Measurements from ENCODE around the gene SELENOP. TPM values are rescaled to one million over a fixed set of nuclear protein-coding genes. Genes with fewer than 3 reads are reported as not detected.

SELENOP gene
- total RNA-seq, 1 donor from 2014 or later: 884 TPM

DNA sequence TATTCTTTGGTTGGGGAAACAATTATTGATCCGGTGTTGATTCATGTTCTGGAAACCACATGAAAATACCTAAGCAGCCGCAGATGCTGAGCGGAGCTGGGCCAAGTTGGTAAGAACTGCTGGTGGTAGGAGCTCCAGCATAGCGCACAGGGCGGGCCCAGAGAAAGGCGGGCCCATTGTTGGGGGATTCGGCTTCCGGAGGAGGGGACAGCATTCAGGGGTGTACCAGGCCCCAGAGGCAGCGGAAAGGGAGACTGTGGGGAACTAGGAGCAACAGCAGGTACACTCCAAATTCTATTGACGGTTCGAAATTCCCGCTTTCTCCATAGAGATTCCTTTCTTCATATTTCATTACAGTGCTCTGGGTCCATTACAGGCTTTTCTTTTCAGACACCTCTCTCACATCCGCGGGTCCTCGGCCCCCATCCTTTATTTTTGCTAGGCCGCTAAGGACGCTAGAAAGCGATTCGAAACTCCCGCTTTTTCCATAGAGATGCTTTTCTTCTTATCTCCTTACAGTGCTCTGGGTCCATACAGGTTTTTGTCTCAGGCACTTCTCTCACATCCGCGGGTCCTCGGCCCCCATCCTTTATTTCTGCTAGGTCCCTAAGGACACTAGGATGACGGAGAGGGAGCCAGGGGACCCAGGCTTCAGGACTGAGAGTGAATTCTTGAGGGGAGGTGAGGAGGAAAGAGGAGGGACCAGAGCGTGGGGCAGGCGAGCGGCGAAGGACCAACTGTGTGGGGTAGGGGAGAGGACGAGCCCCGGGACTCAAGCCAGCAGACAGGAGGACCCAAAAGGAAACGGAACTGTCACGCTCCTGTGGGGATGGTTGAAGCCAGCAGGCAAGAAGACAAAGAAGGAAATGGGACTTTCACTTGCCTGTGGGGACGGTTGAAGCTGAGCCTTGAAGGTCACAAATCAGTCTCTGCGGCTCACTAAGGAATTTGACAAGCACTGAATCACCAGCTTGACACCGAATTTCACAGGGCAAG, 54.8 kb downstream of the SELENOP start, which contains the start of gene CCDC152:
Gene CCDC152 (plus strand): TSS at position 213 of the 996 bp plus-strand sequence. CDS start 2,304 bp downstream, outside the sequence.
- DNase-seq (no peak), ATAC-seq (peak; percentile 59)
- peak within 1 kb of the TSS; percentile 39 for H3K4me3 ChIP-seq
- H3K27ac ChIP-seq: no peak within 1 kb of the TSS
- H3K27me3 ChIP-seq: no peaks in the 10 kb centered on the region
- intact Hi-C loops (cut with DNase I): no loop called here
- TF ChIP-seq, protein P1, sequence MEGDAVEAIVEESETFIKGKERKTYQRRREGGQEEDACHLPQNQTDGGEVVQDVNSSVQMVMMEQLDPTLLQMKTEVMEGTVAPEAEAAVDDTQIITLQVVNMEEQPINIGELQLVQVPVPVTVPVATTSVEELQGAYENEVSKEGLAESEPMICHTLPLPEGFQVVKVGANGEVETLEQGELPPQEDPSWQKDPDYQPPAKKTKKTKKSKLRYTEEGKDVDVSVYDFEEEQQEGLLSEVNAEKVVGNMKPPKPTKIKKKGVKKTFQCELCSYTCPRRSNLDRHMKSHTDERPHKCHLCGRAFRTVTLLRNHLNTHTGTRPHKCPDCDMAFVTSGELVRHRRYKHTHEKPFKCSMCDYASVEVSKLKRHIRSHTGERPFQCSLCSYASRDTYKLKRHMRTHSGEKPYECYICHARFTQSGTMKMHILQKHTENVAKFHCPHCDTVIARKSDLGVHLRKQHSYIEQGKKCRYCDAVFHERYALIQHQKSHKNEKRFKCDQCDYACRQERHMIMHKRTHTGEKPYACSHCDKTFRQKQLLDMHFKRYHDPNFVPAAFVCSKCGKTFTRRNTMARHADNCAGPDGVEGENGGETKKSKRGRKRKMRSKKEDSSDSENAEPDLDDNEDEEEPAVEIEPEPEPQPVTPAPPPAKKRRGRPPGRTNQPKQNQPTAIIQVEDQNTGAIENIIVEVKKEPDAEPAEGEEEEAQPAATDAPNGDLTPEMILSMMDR (IDR thresholded peaks at IDR 0.05): no peak
- no peaks in the 10 kb centered on the region for H3K4me1 ChIP-seq
- no peaks in the 10 kb centered on the region for H3K36me3 ChIP-seq
- no peaks in the 10 kb centered on the region for H3K9me3 ChIP-seq

DNA sequence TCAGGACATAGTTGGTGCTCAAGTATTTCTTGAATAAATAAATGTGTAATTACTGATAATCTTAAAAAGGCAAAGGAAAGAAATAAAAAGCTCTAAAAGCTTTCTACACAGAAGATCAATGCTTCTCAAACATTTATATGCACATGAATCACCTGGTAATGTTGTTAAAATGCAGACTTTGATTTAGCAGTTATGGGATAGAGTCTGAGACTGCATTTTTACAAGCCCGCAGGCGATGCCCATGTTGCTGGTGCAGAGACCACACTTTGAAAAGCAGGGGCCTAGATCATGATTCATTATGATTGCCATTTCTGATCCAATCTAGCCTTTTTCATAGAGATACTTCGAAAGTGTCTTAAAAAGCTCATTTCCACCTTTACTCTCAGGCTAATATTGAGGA, 58.6 kb downstream of the SELENOP start:
- ATAC-seq (no peak), DNase-seq (no peak)
- TF ChIP-seq, protein P1 (IDR thresholded peaks at IDR 0.05): no peak
- intact Hi-C loops (cut with DNase I): no loop called here
- H3K4me3 ChIP-seq: no peak overlapping the region
- H3K4me1 ChIP-seq: no peaks in the 10 kb centered on the region
- no peak overlapping the region for H3K27ac ChIP-seq
- H3K36me3 ChIP-seq: no peaks in the 10 kb centered on the region
- H3K27me3 ChIP-seq: no peaks in the 10 kb centered on the region
- H3K9me3 ChIP-seq: no peaks in the 10 kb centered on the region

DNA sequence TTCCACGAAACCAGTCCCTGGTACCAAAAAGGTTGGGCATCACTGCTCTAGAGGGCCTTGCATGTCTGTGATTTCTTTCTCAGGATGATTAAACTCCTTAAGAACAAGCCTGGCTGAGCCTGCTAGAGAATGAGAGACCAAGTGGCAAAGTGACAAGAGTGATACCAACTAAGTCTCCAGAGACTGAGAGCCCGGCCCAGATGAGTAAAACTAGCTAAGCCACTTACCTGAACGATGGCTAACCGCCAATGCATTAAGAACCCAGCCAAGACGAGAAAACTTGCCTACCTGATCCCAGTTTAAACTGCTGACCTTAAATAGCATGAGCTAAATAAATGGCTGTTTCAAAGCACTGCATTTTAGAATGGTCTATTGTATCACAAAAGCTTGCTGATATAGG, 60.6 kb downstream of the SELENOP start:
- no peak overlapping the region for H3K4me3 ChIP-seq
- no peak for ATAC-seq
- no peaks in the 10 kb centered on the region for H3K27me3 ChIP-seq
- intact Hi-C loops (cut with DNase I): no loop called here
- TF ChIP-seq, protein P1 (IDR thresholded peaks at IDR 0.05): no peak
- DNase-seq: no peak
- H3K9me3 ChIP-seq: no peaks in the 10 kb centered on the region
- H3K27ac ChIP-seq: no peak overlapping the region
- no peaks in the 10 kb centered on the region for H3K4me1 ChIP-seq
- no peaks in the 10 kb centered on the region for H3K36me3 ChIP-seq

DNA sequence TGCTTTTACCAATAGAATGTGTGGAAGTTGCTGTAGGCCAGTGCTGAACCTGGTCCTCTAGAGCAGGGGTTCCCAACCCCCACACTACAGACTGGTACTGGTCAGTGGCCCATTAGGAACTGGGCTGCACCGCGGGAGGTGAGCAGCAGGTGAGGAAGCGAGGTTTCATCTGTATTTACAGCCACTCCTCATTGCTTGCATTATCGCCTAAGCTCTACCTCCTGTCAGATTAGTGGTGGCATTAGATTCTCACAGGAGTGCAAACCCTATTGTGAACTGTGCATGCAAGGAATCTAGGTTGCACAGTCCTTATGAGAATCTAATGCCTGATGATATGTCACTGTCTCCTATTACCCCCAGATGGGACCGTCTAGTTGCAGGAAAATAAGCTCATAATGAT, 61.2 kb downstream of the SELENOP start:
- Histone ChIP-seq H3K9me3 (no peaks in the 10 kb centered on the region), H3K4me1 (no peaks in the 10 kb centered on the region), H3K36me3 (no peaks in the 10 kb centered on the region), H3K4me3 (no peak overlapping the region), H3K27me3 (no peaks in the 10 kb centered on the region), H3K27ac (no peak overlapping the region)
- ATAC-seq: no peak
- intact Hi-C loops (cut with DNase I): no loop called here
- TF ChIP-seq, protein P1 (IDR thresholded peaks at IDR 0.05): no peak
- DNase-seq: no peak

Other genes starting within 250 kb of the SELENOP start
- gene CCDC152, start 55.1 kb downstream of the SELENOP start, total RNA-seq: 0.78 TPM
- gene ANXA2R, start 228.4 kb upstream of the SELENOP start, total RNA-seq: 4.8 TPM